CD4-positive, CD25-positive, alpha-beta regulatory T cell (primary cell): ENCODE measurements around the gene SIRPG. TPM values are rescaled to one million over a fixed set of nuclear protein-coding genes. Genes with fewer than 3 reads are reported as not detected.

Experiments used
- ATAC-seq, 2 donors: fragments of 150-1000 bp; cut with Tn5 transposase; one replicate each; pipeline ENCODE4 v1.10.0; 2021; ENCODE audit warnings: low read depth in 2 of 2, moderate number of reproducible peaks in 2 of 2, moderate library complexity in 1 of 2
- DNase-seq, 3 donors: peaks; one replicate each; pipeline versions ENCODE4 v3.0.0 to v3.0.0-alpha.2; 2012 to 2022; ENCODE audit warnings: mixed read lengths in 1 of 3
- H3K27ac ChIP-seq: one replicate; pipeline ENCODE4 v1.7.0; 2013; ENCODE audit warnings: mild to moderate bottlenecking, low read length; ENCODE audit not compliant: insufficient read depth, poor library complexity, severe bottlenecking
- H3K27me3 ChIP-seq: one replicate; pipeline ENCODE4 v1.7.0; 2013; ENCODE audit warnings: low read length; ENCODE audit not compliant: control insufficient read depth, insufficient read depth
- H3K36me3 ChIP-seq: one replicate; pipeline ENCODE4 v1.7.0; 2013; ENCODE audit warnings: mild to moderate bottlenecking, low read length, moderate library complexity; ENCODE audit not compliant: control insufficient read depth, insufficient read depth
- H3K4me1 ChIP-seq: 2 replicates; pipeline ENCODE4 v1.7.0; 2013; ENCODE audit warnings: mild to moderate bottlenecking, low read length; ENCODE audit not compliant: insufficient read depth, control insufficient read depth, poor library complexity, severe bottlenecking
- H3K4me3 ChIP-seq: one replicate; pipeline ENCODE4 v1.7.0; 2013; ENCODE audit warnings: low read depth, mild to moderate bottlenecking, low read length, moderate library complexity
- H3K9me3 ChIP-seq, 2 experiments: 1 replicate in 1 of 2; 2 replicates in 1 of 2; pipeline ENCODE4 v1.7.0; 2013; ENCODE audit warnings: low read length in 2 of 2, mild to moderate bottlenecking in 1 of 2, moderate library complexity in 1 of 2; ENCODE audit not compliant: control insufficient read depth in 2 of 2
- H3K27ac Mint-ChIP-seq, 3 donors: one replicate each; pipeline ENCODE4 v1.8.0; 2020 to 2022; ENCODE audit warnings: mild to moderate bottlenecking in 3 of 3, mixed read lengths in 3 of 3, moderate library complexity in 2 of 3
- H3K27me3 Mint-ChIP-seq: one replicate; pipeline ENCODE4 v1.8.0; 2022; ENCODE audit warnings: mild to moderate bottlenecking, mixed read lengths
- H3K36me3 Mint-ChIP-seq: one replicate; pipeline ENCODE4 v1.8.0; 2020; ENCODE audit warnings: mixed read lengths
- H3K4me1 Mint-ChIP-seq, 4 donors: one replicate each; pipeline ENCODE4 v1.8.0; 2020 to 2022; ENCODE audit warnings: mixed read lengths in 4 of 4, mild to moderate bottlenecking in 1 of 4
- H3K4me3 Mint-ChIP-seq, 4 donors: one replicate each; pipeline ENCODE4 v1.8.0; 2020 to 2022; ENCODE audit warnings: mild to moderate bottlenecking in 4 of 4, mixed read lengths in 4 of 4, moderate library complexity in 3 of 4
- H3K9me3 Mint-ChIP-seq, 7 donors: one replicate each; pipeline ENCODE4 v1.8.0; 2020 to 2022; ENCODE audit warnings: mixed read lengths in 7 of 7, mild to moderate bottlenecking in 3 of 7, moderate library complexity in 2 of 7
- polyA plus RNA-seq, 4 donors: library from polyadenylated mRNA; unstranded; fragments of 300-500 nt; fragmentation: Illumina TruSeq; gene quantifications; one replicate each; pipeline ENCODE4 v1.2.3, GENCODE V29; 2021
- total RNA-seq: library from RNA; stranded (reverse); gene quantifications from one replicate; pipeline ENCODE4 v1.2.3, GENCODE V29; 2022

Gene SIRPG
- total and polyA plus RNA-seq, 5 donors from 2014 or later = 49.6 to 240 (median 194) TPM

GRCh38 chr20:1635291-1635979 is 22.1 kb downstream of the SIRPG start:
- peaks cover 30 to 67% (median 40%) of the 10 kb centered on the region in 4 donors for H3K4me1 Mint-ChIP-seq
- no peak overlapping the region for H3K27ac ChIP-seq
- H3K36me3 Mint-ChIP-seq = peaks cover 53% of the 10 kb centered on the region
- H3K36me3 ChIP-seq = peaks cover 34% of the 10 kb centered on the region
- no peaks in the 10 kb centered on the region for H3K27me3 ChIP-seq
- H3K27ac Mint-ChIP-seq = peak overlapping the region; percentile 40 to 57 (median 51)
- no peaks in the 10 kb centered on the region for H3K27me3 Mint-ChIP-seq
- H3K4me1 ChIP-seq = peaks cover 28% of the 10 kb centered on the region
- DNase-seq (no peak), ATAC-seq (no peak)
- H3K9me3 ChIP-seq = no peaks in the 10 kb centered on the region
- peaks cover 0 to 8% (median 1%) of the 10 kb centered on the region in 7 donors for H3K9me3 Mint-ChIP-seq
- no peak overlapping the region for H3K4me3 Mint-ChIP-seq
- no peak overlapping the region for H3K4me3 ChIP-seq

DNA sequence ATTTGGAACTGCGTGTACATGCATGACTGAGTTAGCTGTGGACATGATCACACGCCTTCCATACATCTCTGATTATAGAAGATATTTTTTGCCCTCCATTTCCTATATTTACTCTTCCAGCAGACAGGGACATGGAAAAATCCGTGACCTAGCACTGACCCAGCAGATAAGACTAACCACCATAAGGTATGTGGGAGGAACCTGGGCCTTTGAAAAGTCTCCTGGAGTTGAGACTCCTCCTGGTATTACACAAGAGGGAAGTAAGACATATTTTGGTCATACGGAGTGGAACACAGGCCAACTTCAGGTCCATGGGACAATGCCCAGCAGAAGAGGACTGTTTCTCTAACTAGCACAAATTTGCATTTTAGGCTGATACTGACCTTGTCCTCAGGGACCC is 24.0 kb downstream of the SIRPG start:
- peaks cover 0 to 1% (median 0%) of the 10 kb centered on the region in 7 donors for H3K9me3 Mint-ChIP-seq
- DNase-seq = no peak
- Histone ChIP-seq H3K9me3 (no peaks in the 10 kb centered on the region), H3K4me1 (peaks cover 29% of the 10 kb centered on the region), H3K36me3 (peaks cover 52% of the 10 kb centered on the region), H3K27me3 (no peaks in the 10 kb centered on the region), H3K4me3 (no peak overlapping the region), H3K27ac (peak overlapping the region; percentile 71)
- peak overlapping the region; percentile 72 to 91 (median 91) for H3K27ac Mint-ChIP-seq
- peaks cover 33 to 85% (median 47%) of the 10 kb centered on the region in 4 donors for H3K4me1 Mint-ChIP-seq
- peak overlapping the region; percentile 6 to 62 (median 34) for H3K4me3 Mint-ChIP-seq
- peaks cover 61% of the 10 kb centered on the region for H3K36me3 Mint-ChIP-seq
- ATAC-seq = no peak
- no peaks in the 10 kb centered on the region for H3K27me3 Mint-ChIP-seq

- Histone ChIP-seq H3K4me1 (peaks cover 42% of the 10 kb centered on the region), H3K27me3 (no peaks in the 10 kb centered on the region), H3K4me3 (peak overlapping the region; percentile 69), H3K9me3 (no peaks in the 10 kb centered on the region), H3K27ac (peak overlapping the region; percentile 71), H3K36me3 (peaks cover 59% of the 10 kb centered on the region)
- Mint-ChIP-seq H3K27me3 (no peaks in the 10 kb centered on the region), H3K4me3 (peak overlapping the region; percentile 29 to 77 (median 56)), H3K27ac (peak overlapping the region; percentile 89 to 99 (median 91)), H3K4me1 (peaks cover 44 to 85% (median 53%) of the 10 kb centered on the region in 4 donors), H3K36me3 (peaks cover 61% of the 10 kb centered on the region), H3K9me3 (peaks cover 0 to 1% (median 0%) of the 10 kb centered on the region in 7 donors)
- DNase-seq (peak in 1 of 3 donors; percentile 78), ATAC-seq (peak; percentile 77 to 79)
These were observed 25.4 kb downstream of the SIRPG start for GRCh38 chr20:1632178-1632577.

- H3K4me3 ChIP-seq = peak overlapping the region; percentile 69
- peaks cover 44 to 85% (median 58%) of the 10 kb centered on the region in 4 donors for H3K4me1 Mint-ChIP-seq
- peak overlapping the region; percentile 71 for H3K27ac ChIP-seq
- peaks cover 0 to 1% (median 0%) of the 10 kb centered on the region in 7 donors for H3K9me3 Mint-ChIP-seq
- peaks cover 59% of the 10 kb centered on the region for H3K36me3 Mint-ChIP-seq
- no peaks in the 10 kb centered on the region for H3K27me3 Mint-ChIP-seq
- H3K27me3 ChIP-seq = no peaks in the 10 kb centered on the region
- H3K27ac Mint-ChIP-seq = peak overlapping the region; percentile 89 to 99 (median 91)
- ATAC-seq (no peak), DNase-seq (no peak)
- H3K9me3 ChIP-seq = no peaks in the 10 kb centered on the region
- H3K36me3 ChIP-seq = peaks cover 56% of the 10 kb centered on the region
- peaks cover 44% of the 10 kb centered on the region for H3K4me1 ChIP-seq
- peak overlapping the region; percentile 29 to 77 (median 60) for H3K4me3 Mint-ChIP-seq
These were observed 26.0 kb downstream of the SIRPG start for GRCh38 chr20:1631309-1632151.

GRCh38 chr20:1630186-1630585 is 27.4 kb downstream of the SIRPG start:
- Mint-ChIP-seq H3K36me3 (peaks cover 54% of the 10 kb centered on the region), H3K27ac (peak overlapping the region; percentile 57 to 79 (median 72)), H3K4me1 (peaks cover 50 to 84% (median 67%) of the 10 kb centered on the region in 4 donors), H3K27me3 (no peaks in the 10 kb centered on the region), H3K9me3 (peaks cover 0 to 2% (median 0%) of the 10 kb centered on the region in 7 donors), H3K4me3 (peak overlapping the region in 2 of 4 donors; percentile 24 to 51)
- H3K27ac ChIP-seq = no peak overlapping the region
- H3K4me1 ChIP-seq = peaks cover 48% of the 10 kb centered on the region
- DNase-seq = no peak
- H3K9me3 ChIP-seq = no peaks in the 10 kb centered on the region
- no peak for ATAC-seq
- H3K36me3 ChIP-seq = peaks cover 45% of the 10 kb centered on the region
- no peak overlapping the region for H3K4me3 ChIP-seq
- H3K27me3 ChIP-seq = no peaks in the 10 kb centered on the region

DNA sequence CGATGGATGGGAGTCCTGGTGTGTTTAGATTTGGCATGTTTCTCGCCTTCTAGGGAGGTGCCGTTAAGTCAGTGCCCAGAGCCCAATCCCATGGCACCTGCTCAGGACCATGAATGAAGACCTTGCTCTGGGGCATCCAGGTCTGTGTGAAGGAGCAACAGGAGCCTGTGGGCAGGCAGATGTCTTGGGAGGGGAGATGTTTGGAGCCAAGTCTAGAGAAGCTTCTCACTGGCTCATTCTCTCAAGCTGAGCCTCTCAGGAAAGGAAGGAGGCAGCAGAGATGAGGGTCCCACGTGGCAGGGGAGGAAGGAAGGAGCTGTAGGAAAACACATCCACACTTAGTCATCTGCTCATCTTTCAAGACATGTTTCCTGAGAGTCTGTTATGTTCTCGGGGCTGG is 28.3 kb downstream of the SIRPG start:
- Mint-ChIP-seq H3K4me1 (peaks cover 57 to 90% (median 72%) of the 10 kb centered on the region in 4 donors), H3K36me3 (peaks cover 51% of the 10 kb centered on the region), H3K4me3 (peak overlapping the region in 2 of 4 donors; percentile 14 to 57), H3K9me3 (peaks cover 0 to 2% (median 0%) of the 10 kb centered on the region in 7 donors), H3K27ac (peak overlapping the region; percentile 40 to 88 (median 79)), H3K27me3 (no peaks in the 10 kb centered on the region)
- H3K36me3 ChIP-seq = peaks cover 39% of the 10 kb centered on the region
- no peak for ATAC-seq
- peaks cover 56% of the 10 kb centered on the region for H3K4me1 ChIP-seq
- H3K9me3 ChIP-seq = no peaks in the 10 kb centered on the region
- DNase-seq = no peak
- no peak overlapping the region for H3K4me3 ChIP-seq
- peak overlapping the region; percentile 11 for H3K27ac ChIP-seq
- no peaks in the 10 kb centered on the region for H3K27me3 ChIP-seq

DNA sequence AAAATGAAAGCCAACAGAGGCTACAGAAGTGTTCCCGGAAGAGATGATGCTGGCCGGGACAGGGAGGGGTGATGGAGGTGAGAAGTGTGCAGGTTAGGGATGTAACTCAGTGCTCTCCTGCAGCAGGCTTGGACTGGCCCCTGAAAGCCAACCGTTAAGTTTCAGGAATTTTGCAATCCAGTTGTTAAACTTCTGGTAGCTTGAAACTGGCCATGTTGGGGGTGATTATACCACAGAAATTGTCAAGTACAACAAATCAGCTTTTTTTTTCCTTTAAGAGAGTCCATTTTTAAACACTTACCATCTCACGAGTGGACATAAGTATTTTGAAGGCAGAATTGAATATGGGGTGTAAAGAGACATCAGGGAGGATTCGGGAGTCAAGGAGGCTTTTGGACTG is 29.0 kb downstream of the SIRPG start:
- no peak for ATAC-seq
- H3K4me3 Mint-ChIP-seq = peak overlapping the region in 1 of 4 donors; percentile 57
- peaks cover 56 to 92% (median 72%) of the 10 kb centered on the region in 4 donors for H3K4me1 Mint-ChIP-seq
- Histone ChIP-seq H3K9me3 (no peaks in the 10 kb centered on the region), H3K36me3 (peaks cover 38% of the 10 kb centered on the region), H3K27ac (peak overlapping the region; percentile 45), H3K27me3 (no peaks in the 10 kb centered on the region), H3K4me3 (no peak overlapping the region), H3K4me1 (peaks cover 56% of the 10 kb centered on the region)
- H3K36me3 Mint-ChIP-seq = peaks cover 47% of the 10 kb centered on the region
- no peaks in the 10 kb centered on the region for H3K27me3 Mint-ChIP-seq
- DNase-seq = no peak
- H3K27ac Mint-ChIP-seq = peak overlapping the region; percentile 79 to 92 (median 88)
- peaks cover 0 to 2% (median 0%) of the 10 kb centered on the region in 7 donors for H3K9me3 Mint-ChIP-seq
